Measurements from ENCODE around the gene ART3. TPM values are rescaled to one million over a fixed set of nuclear protein-coding genes. Genes with fewer than 3 reads are reported as not detected.

Gene ART3
- total and polyA plus RNA-seq, 9 of the 15 experiments (the other 6 are each of a cell fraction or from before 2014, with no cell fraction given): 0.69 to 1.4 (median 1.1) TPM; not detected in 1

GRCh38 chr4:76060506-76060905 is 14.0 kb upstream of the ART3 start:
- Histone ChIP-seq H4K20me1 (replicated peaks; ENCODE audit: control insufficient read depth, insufficient read depth, low read length) (no peaks in the 10 kb centered on the region), H3K4me2 (ENCODE audit: insufficient read depth, low read length) (no peak overlapping the region), H3K27ac (ENCODE audit: extremely low read depth, low read depth, low read length) (no peak overlapping the region), H3K79me2 (ENCODE audit: control insufficient read depth, insufficient read depth, low read length) (no peaks in the 10 kb centered on the region), H3K4me3 (no peak overlapping the region), H3K4me1 (replicated peaks in 1 of 2; ENCODE audit: control insufficient read depth in 2 of 2, insufficient read depth in 2 of 2, low read length in 2 of 2) (no peaks in the 10 kb centered on the region), H3K36me3 (ENCODE audit: control insufficient read depth, insufficient read depth, low read length) (no peaks in the 10 kb centered on the region), H3K9ac (ENCODE audit: insufficient read depth in 1 of 2, low read depth in 2 of 2, low read length in 2 of 2) (no peak overlapping the region), H3K9me3 (replicated peaks; ENCODE audit: control insufficient read depth, insufficient read depth, low read depth, low read length) (no peaks in the 10 kb centered on the region), H3K9me1 (ENCODE audit: control insufficient read depth, insufficient read depth, low read length) (no peaks in the 10 kb centered on the region), H2AFZ (ENCODE audit: low read depth, low read length) (no peak overlapping the region), H3K27me3 (ENCODE audit: control insufficient read depth in 2 of 2, insufficient read depth in 2 of 2, low read length in 2 of 2) (no peaks in the 10 kb centered on the region)
- ATAC-seq (no peak), DNase-seq (ENCODE audit: extremely low read depth in 1 of 4, low spot score in 3 of 4) (no peak), FAIRE-seq (no peak)
- intact Hi-C loops (cut with micrococcal nuclease): no loop called here
- in situ Hi-C loops (cut with MboI): no loop called here
- CTCF ChIA-PET (ENCODE audit: low intra/inter-chr PET ratio): no interaction called here
- POLR2A ChIA-PET: no interaction called here
- BruUV-seq (replicated peaks): no TSS peak
- TF ChIP-seq RCOR1 (IDR thresholded peaks at IDR 0.05; ENCODE audit: borderline replicate concordance in 1 of 2, low read depth in 2 of 2, low read length in 2 of 2) (no peak), NFATC3 (IDR thresholded peaks at IDR 0.05) (no peak), ZNF133 (CRISPR knock-in tag; IDR thresholded peaks at IDR 0.05) (no peak), TAF9B (IDR thresholded peaks at IDR 0.05; ENCODE audit: partially characterized antibody) (no peak), MAFK (IDR thresholded peaks at IDR 0.05; ENCODE audit: low read length) (no peak), FOXJ2 (tag; IDR thresholded peaks at IDR 0.05) (no peak), SMAD2 (IDR thresholded peaks at IDR 0.05; ENCODE audit: low read depth, low read length) (no peak), CTCFL (IDR thresholded peaks at IDR 0.05; ENCODE audit: borderline replicate concordance, insufficient read depth, low read depth, low read length, poor library complexity, severe bottlenecking) (no peak), ZNF277 (CRISPR knock-in tag; IDR thresholded peaks at IDR 0.05; ENCODE audit: borderline replicate concordance) (no peak), GABPA (tag; conservative IDR thresholded peaks at IDR 0.05; ENCODE audit: low read depth) (no peak), THRB (CRISPR knock-in tag; conservative IDR thresholded peaks at IDR 0.05) (no peak), TFAP4 (CRISPR knock-in tag; IDR thresholded peaks at IDR 0.05; ENCODE audit: borderline replicate concordance) (no peak), ZNF511 (CRISPR knock-in tag; IDR thresholded peaks at IDR 0.05) (no peak)
